Glomerular endothelial cell (primary cell): ENCODE data around the gene ATG16L1. TPM values are rescaled to one million over a fixed set of nuclear protein-coding genes. Genes with fewer than 3 reads are reported as not detected.

Experiments used
- DNase-seq: peaks from one replicate; pipeline ENCODE4 v3.0.0-alpha.2; 2011; ENCODE audit warnings: low read depth, low spot score; ENCODE audit errors: extremely low read depth
- total RNA-seq: library from RNA; depleted of rRNA; stranded (reverse); fragments of >200 nt; gene quantifications from 2 replicates; pipeline ENCODE4 v1.2.3, GENCODE V29; 2015

The ATG16L1 gene
- total RNA-seq, 1 donor from 2014 or later, result 21.9 TPM

GRCh38 chr2:233226511-233227031, 24.9 kb upstream of the ATG16L1 start:
- no peak for DNase-seq

GRCh38 chr2:233227346-233227978, 24.0 kb upstream of the ATG16L1 start:
- DNase-seq, result no peak

GRCh38 chr2:233228376-233228775, 23.1 kb upstream of the ATG16L1 start:
- DNase-seq, result no peak

GRCh38 chr2:233233618-233234230, 17.7 kb upstream of the ATG16L1 start:
- DNase-seq, result no peak

GRCh38 chr2:233234264-233234663, 17.2 kb upstream of the ATG16L1 start:
- no peak for DNase-seq

GRCh38 chr2:233234996-233235395, 16.5 kb upstream of the ATG16L1 start:
- no peak for DNase-seq

GRCh38 chr2:233235977-233236376, 15.5 kb upstream of the ATG16L1 start:
- DNase-seq, result no peak

- DNase-seq, result no peak
Observed at GRCh38 chr2:233236820-233237589, 14.5 kb upstream of the ATG16L1 start.

- no peak for DNase-seq
Observed at GRCh38 chr2:233240897-233241296, 10.6 kb upstream of the ATG16L1 start.

GRCh38 chr2:233241803-233242202, 9.7 kb upstream of the ATG16L1 start:
- no peak for DNase-seq

GRCh38 chr2:233242231-233242927, 9.1 kb upstream of the ATG16L1 start:
- no peak for DNase-seq

GRCh38 chr2:233243348-233243747, 8.1 kb upstream of the ATG16L1 start:
- DNase-seq, result no peak

- no peak for DNase-seq
Observed at GRCh38 chr2:233244818-233245217, 6.7 kb upstream of the ATG16L1 start.

- no peak for DNase-seq
Observed at GRCh38 chr2:233245406-233245805, 6.1 kb upstream of the ATG16L1 start.

- DNase-seq, result no peak
Observed at GRCh38 chr2:233247116-233247515, 4.4 kb upstream of the ATG16L1 start.

GRCh38 chr2:233247744-233248143, 3.7 kb upstream of the ATG16L1 start:
- DNase-seq, result no peak

GRCh38 chr2:233248999-233249398, 2.5 kb upstream of the ATG16L1 start:
- no peak for DNase-seq

- DNase-seq, result no peak
Observed at GRCh38 chr2:233250568-233250967, 905 bp upstream of the ATG16L1 start.

GRCh38 chr2:233250985-233251305, 528 bp upstream of the ATG16L1 start:
- no peak for DNase-seq

- DNase-seq, result no peak
Observed at GRCh38 chr2:233252227-233252626, 754 bp downstream of the ATG16L1 start.

- DNase-seq, result no peak
Observed at GRCh38 chr2:233255151-233255550, 3.7 kb downstream of the ATG16L1 start.
